ENCODE data around the gene TRPM7. TPM values are rescaled to one million over a fixed set of nuclear protein-coding genes. Genes with fewer than 3 reads are reported as not detected.
"Not testable (repeated sequence)": the region's sequence is repeated elsewhere in the genome, so short reads cannot be mapped to it uniquely, and the experiment has no call there.

Gene TRPM7
- total RNA-seq, 1 experiment from 2014 or later = 15.2 TPM

GRCh38 chr15:50665938-50666337 is 20.7 kb downstream of the TRPM7 start:
- no peak for DNase-seq (ENCODE audit: low read depth)

- no peak for DNase-seq (ENCODE audit: low read depth)
These were observed 31.0 kb downstream of the TRPM7 start for GRCh38 chr15:50655555-50655954.

- DNase-seq (ENCODE audit: low read depth) = no peak
These were observed 33.3 kb downstream of the TRPM7 start for GRCh38 chr15:50653156-50653743.

- DNase-seq (ENCODE audit: low read depth) = no peak
These were observed 33.9 kb downstream of the TRPM7 start for GRCh38 chr15:50652671-50653070.

DNA sequence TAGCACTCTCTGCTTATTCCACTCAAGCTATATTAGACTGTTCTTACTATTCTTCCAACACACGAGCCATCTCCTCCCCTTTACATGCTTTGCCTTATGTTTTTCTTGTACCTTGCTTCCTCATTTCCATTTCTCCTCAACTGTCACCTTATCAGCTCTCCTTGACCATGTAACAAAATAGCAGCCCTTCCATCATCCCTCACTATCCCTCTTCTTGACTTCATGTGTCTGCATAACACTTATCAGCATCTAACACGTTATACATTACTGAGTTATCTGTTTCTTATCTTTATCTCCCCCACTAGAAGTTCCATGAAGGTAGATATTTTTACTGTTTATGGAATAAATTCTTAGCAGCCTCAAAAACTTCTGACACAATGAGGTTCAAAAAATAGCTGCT is 45.3 kb downstream of the TRPM7 start:
- no peak for DNase-seq (ENCODE audit: low read depth)

- DNase-seq (ENCODE audit: low read depth) = no peak
These were observed 50.5 kb downstream of the TRPM7 start for GRCh38 chr15:50636146-50636545.

GRCh38 chr15:50633653-50634052 is 52.9 kb downstream of the TRPM7 start:
- no peak for DNase-seq (ENCODE audit: low read depth)

DNA sequence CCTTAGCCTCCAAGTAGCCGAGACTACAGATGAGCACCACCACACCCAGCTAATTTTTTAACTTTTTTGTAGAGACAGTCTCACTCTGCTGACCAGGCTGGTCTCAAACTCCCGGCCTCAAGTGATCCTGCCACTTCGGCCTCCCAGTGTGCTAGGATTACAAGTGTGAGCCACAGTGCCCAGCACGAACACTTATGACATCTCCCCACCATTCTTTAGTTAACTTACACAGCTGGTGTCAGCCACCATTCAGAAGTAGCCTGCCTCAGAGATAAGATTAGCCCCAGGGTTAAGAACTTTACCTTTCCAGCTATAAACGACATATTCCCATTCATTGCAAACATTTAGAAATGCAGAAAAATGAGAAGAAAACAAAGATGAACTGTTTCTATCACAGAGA is 58.2 kb downstream of the TRPM7 start:
- no peak for DNase-seq (ENCODE audit: low read depth)

- peak; percentile 7 for DNase-seq (ENCODE audit: low read depth)
These were observed 59.1 kb downstream of the TRPM7 start for GRCh38 chr15:50627351-50628055.

- no peak for DNase-seq (ENCODE audit: low read depth)
These were observed 61.9 kb downstream of the TRPM7 start for GRCh38 chr15:50624616-50625168.

- DNase-seq (ENCODE audit: low read depth) = not testable (repeated sequence)
These were observed 64.1 kb downstream of the TRPM7 start for GRCh38 chr15:50622361-50622943.

- not testable (repeated sequence) for DNase-seq (ENCODE audit: low read depth)
These were observed 69.6 kb downstream of the TRPM7 start for GRCh38 chr15:50616960-50617359.

DNA sequence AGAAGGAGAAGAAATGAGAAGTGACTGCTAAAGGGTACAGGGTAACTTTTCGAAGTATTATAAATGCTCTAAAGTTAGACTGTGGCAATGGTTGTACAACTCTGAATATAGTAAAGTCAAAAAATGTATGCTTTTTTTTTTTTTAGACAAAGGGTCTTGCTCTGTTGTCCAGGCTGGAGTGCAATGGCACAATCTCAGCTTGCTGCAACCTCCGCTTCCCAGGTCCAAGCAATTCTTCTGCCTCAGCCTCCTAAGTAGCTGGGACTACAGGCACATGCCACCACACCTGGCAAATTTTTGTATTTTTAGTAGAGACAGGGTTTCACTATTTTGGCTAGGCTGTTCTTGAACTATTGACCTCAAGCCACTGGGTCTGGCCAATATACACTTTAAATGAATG is 70.0 kb downstream of the TRPM7 start:
- DNase-seq (ENCODE audit: low read depth) = not testable (repeated sequence)

DNA sequence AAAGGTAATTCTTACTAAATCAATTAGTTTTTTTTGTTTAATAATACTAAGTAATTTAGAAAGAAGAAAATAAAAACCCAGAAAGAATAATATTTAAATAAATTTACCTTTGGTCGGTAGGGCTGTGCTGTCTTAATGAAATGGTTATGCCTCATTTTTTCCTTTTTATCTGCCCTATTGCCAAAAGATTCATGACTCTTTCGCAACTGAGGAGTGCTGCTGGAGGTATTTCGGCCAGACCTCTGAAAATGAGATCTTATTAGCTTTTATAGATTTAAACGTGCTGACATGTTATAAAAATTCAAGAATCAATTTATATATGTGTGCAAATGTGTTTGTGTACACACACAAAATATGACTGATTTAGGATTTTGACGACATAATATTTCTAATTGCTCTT is 73.0 kb downstream of the TRPM7 start:
- no peak for DNase-seq (ENCODE audit: low read depth)

DNA sequence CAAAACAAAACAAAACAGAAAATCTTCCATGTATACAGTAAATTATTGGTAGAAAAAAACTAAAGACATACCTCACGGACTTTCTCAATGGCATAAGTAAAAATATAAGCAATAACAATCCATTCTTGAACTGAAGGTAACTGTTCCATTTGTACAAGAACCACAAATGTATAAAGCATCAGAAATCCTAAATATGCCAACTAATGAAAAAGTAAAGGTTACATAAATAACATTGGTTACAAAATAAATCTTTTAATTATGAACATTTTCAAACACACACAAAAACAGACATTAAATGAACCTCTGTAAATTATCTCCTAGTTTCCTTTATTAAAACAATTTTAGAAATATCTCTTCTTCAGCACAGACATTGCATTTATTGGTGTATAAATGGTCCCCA is 79.5 kb downstream of the TRPM7 start:
- no peak for DNase-seq (ENCODE audit: low read depth)

DNA sequence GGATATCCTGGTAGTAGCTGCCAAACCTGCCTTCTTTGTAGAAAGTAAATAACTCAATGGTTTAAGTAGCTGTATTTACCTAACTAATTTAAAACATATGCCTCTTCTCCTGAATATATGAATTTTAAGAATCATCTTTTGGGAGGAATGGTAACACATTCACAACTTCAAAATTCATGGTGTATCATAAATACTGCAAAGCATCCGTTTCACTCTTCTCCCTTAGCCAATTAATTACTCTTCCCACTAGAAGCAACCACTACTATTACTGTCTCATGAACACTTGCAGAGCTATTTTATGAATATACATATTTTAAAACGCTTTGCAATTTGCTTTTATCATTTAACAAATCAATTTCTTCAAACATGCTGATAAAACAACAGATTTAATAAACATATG is 81.1 kb downstream of the TRPM7 start:
- DNase-seq (ENCODE audit: low read depth) = no peak

- DNase-seq (ENCODE audit: low read depth) = not testable (repeated sequence)
These were observed 84.6 kb downstream of the TRPM7 start for GRCh38 chr15:50602028-50602427.

DNA sequence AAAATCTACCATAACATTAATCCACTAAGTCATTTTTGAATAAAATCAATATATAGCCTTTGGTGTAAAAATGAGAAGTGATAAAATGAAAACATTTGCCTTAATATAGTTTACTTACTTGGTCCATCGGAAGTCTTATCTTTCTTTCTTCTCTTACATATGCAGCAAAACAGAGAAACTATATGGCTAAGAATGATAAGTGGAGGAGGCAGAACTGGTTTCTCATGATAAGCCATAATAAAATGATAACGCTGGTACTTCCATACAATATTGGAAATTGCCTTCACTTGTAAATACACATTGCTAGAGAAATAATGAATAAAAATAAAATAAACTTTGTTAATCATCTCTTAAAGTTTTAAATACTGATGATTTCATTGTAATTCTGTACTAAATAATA is 92.3 kb downstream of the TRPM7 start:
- no peak for DNase-seq (ENCODE audit: low read depth)

GRCh38 chr15:50593761-50594160 is 92.8 kb downstream of the TRPM7 start:
- DNase-seq (ENCODE audit: low read depth) = no peak

DNA sequence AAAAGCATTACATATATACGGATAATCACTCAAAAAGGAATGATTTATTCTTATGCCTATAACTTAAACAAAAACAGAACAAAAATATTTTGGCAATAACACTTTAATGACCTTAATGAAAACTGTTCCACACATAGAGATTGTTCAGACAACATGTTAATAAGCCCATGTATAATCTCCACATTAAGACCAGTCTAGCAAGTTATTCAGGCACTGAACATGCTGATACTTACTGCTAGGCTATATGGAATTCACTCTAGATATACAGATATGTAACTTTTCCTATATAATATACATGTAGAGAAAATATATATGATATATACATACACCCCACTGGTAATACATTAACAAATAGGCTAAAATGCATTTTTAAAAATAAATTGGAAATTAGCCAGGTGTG is 96.3 kb downstream of the TRPM7 start:
- no peak for DNase-seq (ENCODE audit: low read depth)

DNA sequence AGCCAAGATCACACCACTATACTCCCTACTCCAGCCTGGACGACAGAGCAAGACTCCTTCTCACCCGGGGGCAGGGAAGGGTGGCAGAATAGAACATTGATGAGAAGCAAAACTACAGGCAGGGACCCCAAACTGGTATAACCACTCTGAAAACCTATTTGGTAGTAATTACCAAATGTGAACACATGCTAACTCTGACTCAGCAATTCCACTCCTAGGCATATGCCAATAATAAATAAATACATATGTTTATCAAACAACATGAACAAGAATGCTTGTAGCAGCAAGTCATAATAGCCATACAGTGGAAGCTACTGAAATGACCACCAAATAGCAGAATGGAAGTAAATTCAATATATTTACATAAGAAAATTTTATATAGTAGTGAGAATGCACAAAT is 109.1 kb downstream of the TRPM7 start:
- DNase-seq (ENCODE audit: low read depth) = no peak

DNA sequence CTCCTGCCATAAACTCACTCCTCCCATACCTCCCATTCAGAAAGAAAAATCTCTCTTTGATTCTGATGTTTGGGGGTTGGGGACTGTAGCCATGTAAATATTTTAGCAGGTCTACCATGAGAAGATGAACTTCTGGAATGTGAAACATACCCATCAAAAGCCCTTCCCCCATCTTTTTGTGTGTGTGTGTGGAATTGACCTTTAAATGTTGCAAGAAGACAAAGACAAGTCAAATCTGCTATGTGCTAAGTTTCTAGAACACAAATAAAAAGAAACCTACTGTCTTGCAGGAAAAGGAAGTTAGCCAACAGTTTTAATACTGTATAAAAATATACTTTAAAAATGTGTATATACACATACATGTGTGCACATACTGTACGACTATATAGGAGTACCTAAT is 110.4 kb downstream of the TRPM7 start:
- no peak for DNase-seq (ENCODE audit: low read depth)

- DNase-seq (ENCODE audit: low read depth) = not testable (repeated sequence)
These were observed 112.8 kb downstream of the TRPM7 start for GRCh38 chr15:50573842-50574241.

All from HT1080 (cell line).